HUES48 (cell line): ENCODE results near the gene SCRN1.
A peak's percentile ranks its signal among the peaks of the same experiment; 100 is the strongest.

ENCODE experiments used
- H3K27ac ChIP-seq: one replicate; pipeline ENCODE4 v1.7.0; 2013; ENCODE audit warnings: low read depth, low read length, inconsistent platforms
- H3K27me3 ChIP-seq: 2 replicates; pipeline ENCODE4 v1.6.1; 2013; ENCODE audit warnings: mild to moderate bottlenecking, low read length; ENCODE audit not compliant: control insufficient read depth, insufficient read depth
- H3K36me3 ChIP-seq: 2 replicates; pipeline ENCODE4 v1.6.1; 2013; ENCODE audit warnings: low read length; ENCODE audit not compliant: control insufficient read depth, insufficient read depth
- H3K4me1 ChIP-seq: 2 replicates; pipeline ENCODE4 v1.6.1; 2013; ENCODE audit warnings: mild to moderate bottlenecking, low read length; ENCODE audit not compliant: control insufficient read depth, insufficient read depth
- H3K4me3 ChIP-seq: 2 replicates; pipeline ENCODE4 v1.5.1; 2013; ENCODE audit warnings: mild to moderate bottlenecking, low read depth, low read length
- H3K9ac ChIP-seq: 2 replicates; pipeline ENCODE4 v1.6.1; 2013; ENCODE audit warnings: mild to moderate bottlenecking, low read depth, low read length, moderate library complexity
- H3K9me3 ChIP-seq: 2 replicates; pipeline ENCODE4 v1.6.1; 2013; ENCODE audit warnings: low read length; ENCODE audit not compliant: control insufficient read depth, insufficient read depth

The SCRN1 gene

GRCh38 chr7:30003098-30003497 is 13.5 kb upstream of the SCRN1 start:
- Histone ChIP-seq H3K4me3 (no peak overlapping the region), H3K27me3 (no peaks in the 10 kb centered on the region), H3K4me1 (peaks cover 15% of the 10 kb centered on the region), H3K27ac (no peak overlapping the region), H3K36me3 (no peaks in the 10 kb centered on the region), H3K9me3 (no peaks in the 10 kb centered on the region), H3K9ac (no peak overlapping the region)

- no peak overlapping the region for H3K27ac ChIP-seq
- peaks cover 15% of the 10 kb centered on the region for H3K4me1 ChIP-seq
- no peak overlapping the region for H3K4me3 ChIP-seq
- H3K9me3 ChIP-seq, result no peaks in the 10 kb centered on the region
- H3K9ac ChIP-seq, result no peak overlapping the region
- H3K27me3 ChIP-seq, result no peaks in the 10 kb centered on the region
- no peaks in the 10 kb centered on the region for H3K36me3 ChIP-seq
Measured at GRCh38 chr7:30001998-30002397, 12.4 kb upstream of the SCRN1 start.

- Histone ChIP-seq H3K4me3 (no peak overlapping the region), H3K9ac (no peak overlapping the region), H3K27me3 (no peaks in the 10 kb centered on the region), H3K36me3 (no peaks in the 10 kb centered on the region), H3K9me3 (peaks cover 10% of the 10 kb centered on the region), H3K4me1 (peaks cover 8% of the 10 kb centered on the region), H3K27ac (no peak overlapping the region)
Measured at GRCh38 chr7:29998489-29998888, 8.9 kb upstream of the SCRN1 start.

- Histone ChIP-seq H3K36me3 (no peaks in the 10 kb centered on the region), H3K27ac (no peak overlapping the region), H3K4me3 (no peak overlapping the region), H3K27me3 (no peaks in the 10 kb centered on the region), H3K9ac (no peak overlapping the region), H3K9me3 (peaks cover 10% of the 10 kb centered on the region), H3K4me1 (no peaks in the 10 kb centered on the region)
Measured at GRCh38 chr7:29996321-29996720, 6.7 kb upstream of the SCRN1 start.

- H3K9ac ChIP-seq, result no peak overlapping the region
- H3K4me1 ChIP-seq, result no peaks in the 10 kb centered on the region
- no peak overlapping the region for H3K27ac ChIP-seq
- no peak overlapping the region for H3K4me3 ChIP-seq
- no peaks in the 10 kb centered on the region for H3K36me3 ChIP-seq
- H3K9me3 ChIP-seq, result peaks cover 10% of the 10 kb centered on the region
- H3K27me3 ChIP-seq, result no peaks in the 10 kb centered on the region
Measured at GRCh38 chr7:29995652-29996051, 6.1 kb upstream of the SCRN1 start.

- no peak overlapping the region for H3K4me3 ChIP-seq
- H3K27ac ChIP-seq, result no peak overlapping the region
- H3K9ac ChIP-seq, result no peak overlapping the region
- H3K9me3 ChIP-seq, result peaks cover 10% of the 10 kb centered on the region
- H3K4me1 ChIP-seq, result peaks cover 2% of the 10 kb centered on the region; the same call in 1 of the 2 replicates
- no peaks in the 10 kb centered on the region for H3K27me3 ChIP-seq
- no peaks in the 10 kb centered on the region for H3K36me3 ChIP-seq
Measured at GRCh38 chr7:29993140-29993539, 3.5 kb upstream of the SCRN1 start.

- Histone ChIP-seq H3K9ac (no peak overlapping the region), H3K36me3 (no peaks in the 10 kb centered on the region), H3K4me3 (no peak overlapping the region), H3K27me3 (no peaks in the 10 kb centered on the region), H3K27ac (no peak overlapping the region), H3K4me1 (peaks cover 11% of the 10 kb centered on the region), H3K9me3 (peaks cover 10% of the 10 kb centered on the region)
Measured at GRCh38 chr7:29991937-29992336, 2.3 kb upstream of the SCRN1 start.

GRCh38 chr7:29990931-29991330 is 1.3 kb upstream of the SCRN1 start:
- no peak overlapping the region for H3K9ac ChIP-seq
- no peak overlapping the region for H3K4me3 ChIP-seq
- peaks cover 11% of the 10 kb centered on the region for H3K4me1 ChIP-seq
- H3K27ac ChIP-seq, result no peak overlapping the region
- no peaks in the 10 kb centered on the region for H3K36me3 ChIP-seq
- H3K9me3 ChIP-seq, result peaks cover 5% of the 10 kb centered on the region; the same call in 1 of the 2 replicates
- H3K27me3 ChIP-seq, result no peaks in the 10 kb centered on the region

- H3K36me3 ChIP-seq, result no peaks in the 10 kb centered on the region; the same call in 1 of the 2 replicates
- H3K27ac ChIP-seq, result peak overlapping the region; percentile 93
- peaks cover 11% of the 10 kb centered on the region for H3K4me1 ChIP-seq
- no peaks in the 10 kb centered on the region for H3K9me3 ChIP-seq
- no peaks in the 10 kb centered on the region for H3K27me3 ChIP-seq
- H3K4me3 ChIP-seq, result peak overlapping the region; percentile 97
- H3K9ac ChIP-seq, result peak overlapping the region; percentile 71
Measured at GRCh38 chr7:29988424-29989256, 961 bp downstream of the SCRN1 start.

GRCh38 chr7:29987811-29988317 is 1.7 kb downstream of the SCRN1 start:
- Histone ChIP-seq H3K4me1 (peaks cover 11% of the 10 kb centered on the region), H3K9me3 (no peaks in the 10 kb centered on the region), H3K27me3 (no peaks in the 10 kb centered on the region), H3K9ac (peak overlapping the region; percentile 71), H3K4me3 (peak overlapping the region; percentile 97), H3K36me3 (no peaks in the 10 kb centered on the region; the same call in 1 of the 2 replicates), H3K27ac (peak overlapping the region; percentile 93)

- H3K4me3 ChIP-seq, result peak overlapping the region; percentile 97; the same call in 1 of the 2 replicates
- H3K9me3 ChIP-seq, result no peaks in the 10 kb centered on the region
- H3K9ac ChIP-seq, result no peak overlapping the region
Measured at GRCh38 chr7:29987083-29987482, 2.5 kb downstream of the SCRN1 start.

More at GRCh38 chr7:29987083-29987482, 2.5 kb downstream of the SCRN1 start:
- H3K4me1 ChIP-seq, result peaks cover 11% of the 10 kb centered on the region
- H3K27me3 ChIP-seq, result no peaks in the 10 kb centered on the region
- H3K27ac ChIP-seq, result peak overlapping the region; percentile 93
- no peaks in the 10 kb centered on the region; the same call in 1 of the 2 replicates for H3K36me3 ChIP-seq
